K562 (cell line): ENCODE data around the gene AP2M1. TPM values are rescaled to one million over a fixed set of nuclear protein-coding genes. Genes with fewer than 3 reads are reported as not detected.

Experiments used
- ATAC-seq: fragments of 200-7000 bp; cut with Tn5 transposase; 3 replicates; pipeline ENCODE4 v1.9.1; 2020; ENCODE audit warnings: moderate library complexity
- BruUV-seq: library from RNA; stranded (reverse); fragments of 400-500 nt; replicated peaks from 2 replicates; lab custom pipeline; 2021; lab: Mats Ljungman, UMichigan
- CTCF ChIA-PET: fragments of 300-600 bp; formaldehyde crosslinking; extraction: SDS; loops from one replicate; lab custom pipeline; 2021; ENCODE audit warnings: low intra/inter-chr PET ratio; lab: Yijun Ruan, JAX
- POLR2A ChIA-PET: fragments of 300-600, 350-650 bp; sonication (Branson Sonifier 250); formaldehyde crosslinking; extraction: SDS; loops from one replicate; lab custom pipeline; 2021; ENCODE audit warnings: antibody characterized with exemption, inconsistent platforms; lab: Yijun Ruan, JAX
- DNase-seq, 4 experiments: peaks; one replicate each; pipeline versions ENCODE4 v3.0.0 to v3.0.0-alpha.2; 2011 to 2018; ENCODE audit warnings: low spot score in 3 of 4, mixed read lengths in 3 of 4; ENCODE audit errors: extremely low read depth in 1 of 4
- FAIRE-seq: peaks from 2 replicates; lab custom pipeline; 2011; peaks lifted over from hg19 to GRCh38; lab: Jason Lieb, UNC
- H2AFZ ChIP-seq: 2 replicates; pipeline ENCODE4 v1.6.0; 2011; ENCODE audit warnings: low read depth, low read length, control low read depth, inconsistent platforms
- H3K27ac ChIP-seq: fragments of 200-600 bp; 3 replicates; pipeline ENCODE4 v1.8.0; 2011; ENCODE audit warnings: low read depth, mild to moderate bottlenecking, control low read depth, inconsistent platforms, low read length, moderate library complexity, mixed read lengths; ENCODE audit errors: extremely low read depth
- H3K27me3 ChIP-seq, 2 experiments: fragments of 300-600 bp in 1 of 2; 2 replicates in 1 of 2; 3 replicates in 1 of 2; pipeline versions ENCODE4 v1.6.0 to v1.8.0; 2011; ENCODE audit warnings: inconsistent platforms in 2 of 2, low read length in 2 of 2, mild to moderate bottlenecking in 1 of 2, mixed read lengths in 1 of 2, moderate library complexity in 1 of 2; ENCODE audit not compliant: control insufficient read depth in 2 of 2, insufficient read depth in 2 of 2
- H3K36me3 ChIP-seq: fragments of 300-600 bp; 3 replicates; pipeline ENCODE4 v1.8.0; 2011; ENCODE audit warnings: mild to moderate bottlenecking, low read length, inconsistent platforms; ENCODE audit not compliant: control insufficient read depth, insufficient read depth
- H3K4me1 ChIP-seq, 2 experiments: fragments of 200-600 bp in 1 of 2; replicated peaks in 1 of 2; 2 replicates in 1 of 2; 3 replicates in 1 of 2; pipeline versions ENCODE4 v1.5.1 to v1.8.0; 2011; ENCODE audit warnings: inconsistent platforms in 2 of 2, low read length in 2 of 2, mild to moderate bottlenecking in 1 of 2, mixed read lengths in 1 of 2, moderate library complexity in 1 of 2; ENCODE audit not compliant: control insufficient read depth in 2 of 2, insufficient read depth in 2 of 2
- H3K4me2 ChIP-seq: 2 replicates; pipeline ENCODE4 v1.6.1; 2011; ENCODE audit warnings: low read length, control low read depth, inconsistent platforms, mixed read lengths; ENCODE audit not compliant: insufficient read depth
- H3K4me3 ChIP-seq: fragments of 200-600 bp; sonication (generic), shearing (Covaris generic); 2 replicates; pipeline ENCODE4 v1.5.1; 2016; ENCODE audit warnings: control low read depth, inconsistent platforms
- H3K79me2 ChIP-seq: fragments of 200-600 bp; 3 replicates; pipeline ENCODE4 v1.8.0; 2011; ENCODE audit warnings: low read length, inconsistent platforms; ENCODE audit not compliant: control insufficient read depth, insufficient read depth
- H3K9ac ChIP-seq, 2 experiments: 2 replicates each; pipeline versions ENCODE4 v1.6.0 to v1.6.1; 2011; ENCODE audit warnings: low read depth in 2 of 2, low read length in 2 of 2, control low read depth in 1 of 2, inconsistent platforms in 1 of 2, mild to moderate bottlenecking in 1 of 2, mixed read lengths in 1 of 2; ENCODE audit not compliant: insufficient read depth in 1 of 2
- H3K9me1 ChIP-seq: one replicate; pipeline ENCODE4 v1.6.0; 2011; ENCODE audit warnings: inconsistent platforms, mild to moderate bottlenecking, low read length, moderate library complexity; ENCODE audit not compliant: control insufficient read depth, insufficient read depth
- H3K9me3 ChIP-seq: replicated peaks from 2 replicates; pipeline ENCODE4 v1.5.1; 2011; ENCODE audit warnings: low read depth, low read length, inconsistent platforms; ENCODE audit not compliant: control insufficient read depth, insufficient read depth
- H4K20me1 ChIP-seq: replicated peaks from 2 replicates; pipeline ENCODE4 v1.6.1; 2011; ENCODE audit warnings: low read length, inconsistent platforms, mixed read lengths; ENCODE audit not compliant: control insufficient read depth, insufficient read depth
- KAT2B ChIP-seq: IDR thresholded peaks from one replicate; pipeline ENCODE4 v1.6.1; 2012; ENCODE audit warnings: low read depth, mild to moderate bottlenecking, control low read depth, inconsistent platforms, low read length, moderate library complexity
- KDM5B ChIP-seq: fragments of 200-600 bp; sonication (generic); IDR thresholded peaks from 2 replicates; pipeline ENCODE4 v1.6.1; 2012; ENCODE audit warnings: low read depth, mild to moderate bottlenecking, moderate library complexity, low read length, control low read depth, inconsistent platforms; ENCODE audit not compliant: insufficient replicate concordance
- NR2C2 ChIP-seq, 2 experiments: fragments of 200-800 bp in 1 of 2; sonication (Bioruptor generic) in 1 of 2; sonication (generic) in 1 of 2; formaldehyde crosslinking in 1 of 2; IDR thresholded peaks; 2 replicates each; pipeline versions ENCODE4 v1.6.1 to v1.8.0; 2016 to 2022; ENCODE audit warnings: mild to moderate bottlenecking in 1 of 2, missing compliant biosample characterization in 1 of 2, missing genetic modification characterization in 1 of 2, missing genetic modification reagents in 1 of 2
- POU5F1 ChIP-seq: fragments of 150-350 bp; IDR thresholded peaks from 2 replicates; pipeline ENCODE4 v1.6.1; 2014; ENCODE audit warnings: borderline replicate concordance, low read length, low read depth, mild to moderate bottlenecking; ENCODE audit not compliant: partially characterized antibody
- SMARCA4 ChIP-seq: fragments of 450-650 bp; IDR thresholded peaks from 2 replicates; pipeline ENCODE4 v1.6.1; 2016
- ZNF586 ChIP-seq: fragments of 450-650 bp; formaldehyde crosslinking; conservative IDR thresholded peaks from 2 replicates; pipeline ENCODE4 v1.4.0; 2020; ENCODE audit warnings: mild to moderate bottlenecking, moderate library complexity
- WGBS: fragments of 100-300 bp; shearing (Covaris generic); methylation state at CpG from one replicate; pipeline ENCODE4 v1.1.6; 2016; ENCODE audit warnings: low coverage, mixed read lengths; ENCODE audit not compliant: insufficient coverage; ENCODE audit errors: missing lambda C conversion rate; 5-methylcytosine and 5-hydroxymethylcytosine counted together
- in situ Hi-C: fragments of 300-500 bp; cut with MboI; formaldehyde crosslinking; loops from 4 replicates; pipeline ENCODE4 v1.15.0; 2018; ENCODE audit warnings: inconsistent platforms, mixed read lengths
- intact Hi-C: fragments of 100-400 bp; cut with micrococcal nuclease; formaldehyde crosslinking; loops from 2 replicates; pipeline ENCODE4 v1.14.2; 2022
- polyA plus RNA-seq, 8 experiments: library from polyadenylated mRNA; depleted of rRNA in 4 of 8; stranded (reverse) in 5 of 8; unstranded in 3 of 8; fragments of >200 nt; fragmentation: Nextera tagmentation in 2 of 8; fragmentation: Illumina TruSeq in 1 of 8; extraction: Ambion mirVana in 2 of 8; extraction: Trizol in 1 of 8; gene quantifications; 2 replicates each; pipeline versions ENCODE4 v1.2.1 to v1.2.3, GENCODE V29; 2011 to 2014; ENCODE audit warnings: inconsistent platforms in 1 of 8, missing spikeins in 1 of 8
- total RNA-seq, 7 experiments: library from RNA; depleted of rRNA in 6 of 7; stranded (reverse); fragments of >200 nt in 6 of 7; fragmentation: Illumina TruSeq in 2 of 7; extraction: Trizol in 2 of 7; gene quantifications; 2 replicates each; pipeline versions ENCODE4 v1.2.1 to v1.2.3, GENCODE V29; 2011 to 2021; ENCODE audit warnings: low replicate concordance in 1 of 7
- TF ChIP-seq, protein P1 (sequence below): sonication (generic); formaldehyde crosslinking; IDR thresholded peaks from 2 replicates; pipeline ENCODE4 v1.8.0; 2023; ENCODE audit warnings: mild to moderate bottlenecking, missing genetic modification reagents
- TF ChIP-seq, protein P2 (sequence below): fragments of 250-450 bp; sonication (Bioruptor Pico); IDR thresholded peaks from 2 replicates; pipeline ENCODE4 v1.5.0; 2020; ENCODE audit warnings: mild to moderate bottlenecking, borderline replicate concordance
- TF ChIP-seq, protein P3 (sequence below): IDR thresholded peaks from 3 replicates; pipeline ENCODE4 v1.6.1; 2011; ENCODE audit warnings: borderline replicate concordance, mild to moderate bottlenecking; ENCODE audit not compliant: insufficient read length, insufficient read depth
- TF ChIP-seq, protein P4 (sequence below): fragments of 450-650 bp; IDR thresholded peaks from 2 replicates; pipeline ENCODE4 v1.6.1; 2016; ENCODE audit warnings: low read depth, mild to moderate bottlenecking, moderate library complexity

AP2M1 gene
- total and polyA plus RNA-seq, 9 of the 15 experiments (the other 6 are each of a cell fraction or from before 2014, with no cell fraction given): 118 to 505 (median 296) TPM

DNA sequence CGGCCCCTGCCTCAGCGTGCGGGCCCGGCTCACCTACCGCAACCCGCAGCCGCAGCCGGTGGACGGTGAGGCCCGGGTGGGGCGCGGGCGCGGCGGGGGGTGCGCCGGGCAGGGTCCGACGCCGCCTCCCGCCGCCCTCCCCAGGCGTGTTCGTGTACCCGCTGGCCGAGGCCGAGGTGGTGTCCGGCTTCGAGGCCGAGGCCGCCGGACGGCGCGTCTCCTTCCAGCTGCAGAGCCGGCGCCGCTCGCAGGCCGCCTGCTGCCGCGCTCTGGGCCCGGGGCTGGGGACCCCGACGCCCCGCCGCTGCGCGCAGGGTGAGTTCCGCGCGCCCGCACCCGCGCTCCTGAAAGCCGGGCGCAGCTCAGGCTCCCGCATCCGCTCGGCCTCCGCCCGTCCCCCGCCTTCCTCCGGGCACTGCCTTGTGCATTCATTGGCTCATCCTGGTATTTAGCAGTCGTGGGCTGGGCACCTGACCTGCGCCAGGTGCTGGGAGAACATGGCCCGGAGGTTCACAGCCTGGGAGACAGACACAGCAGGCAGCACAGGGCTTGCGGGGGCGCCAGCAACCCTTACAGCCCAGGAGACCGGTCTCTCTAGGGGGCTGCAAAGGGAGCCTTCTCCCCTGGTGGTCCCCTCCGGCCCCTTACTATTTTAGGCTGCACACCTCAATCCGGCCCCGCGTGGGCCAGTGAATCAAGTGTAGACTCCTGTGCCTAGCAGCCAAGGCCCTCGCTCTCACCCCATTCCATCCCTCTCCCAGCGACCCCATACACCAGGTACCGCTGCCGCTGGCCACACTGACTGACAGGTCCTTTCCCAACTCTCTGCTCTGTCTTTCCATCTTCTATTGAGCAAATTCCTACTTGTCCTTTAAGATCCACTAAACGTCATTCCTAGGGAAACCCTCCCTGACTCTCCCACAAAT, 56.2 kb downstream of the AP2M1 start:
- Histone ChIP-seq H3K27me3 (peaks cover 44 to 69% of the 10 kb centered on the region in 2 experiments), H3K9me3 (no peaks in the 10 kb centered on the region), H3K27ac (no peak overlapping the region), H3K36me3 (no peaks in the 10 kb centered on the region), H2AFZ (no peak overlapping the region), H3K4me1 (peaks cover 0 to 33% of the 10 kb centered on the region in 2 experiments; a peak in 3 of 5 replicates), H3K9ac (no peak overlapping the region), H3K4me3 (no peak overlapping the region), H3K9me1 (no peaks in the 10 kb centered on the region), H3K4me2 (no peak overlapping the region), H4K20me1 (peaks cover 15% of the 10 kb centered on the region), H3K79me2 (no peaks in the 10 kb centered on the region)
- DNase-seq (no peak), FAIRE-seq (no peak), ATAC-seq (no peak)
- WGBS: 39% methylated on average over 13 of the region's 79 CpGs
- intact Hi-C loops (no loop called here), in situ Hi-C loops (no loop called here)
- CTCF ChIA-PET: no interaction called here
- no TSS peak for BruUV-seq
- POLR2A ChIA-PET: interaction anchor here (0.6 to 1.7 kb wide), 3 partner anchors 9 to 519 kb away, joined by 3 to 6 read pairs (median 3); no protein-coding TSS in a partner anchor
- TF ChIP-seq KAT2B (no peak), SMARCA4 (no peak), ZNF586 (CRISPR knock-in tag) (no peak), KDM5B (no peak), NR2C2 (CRISPR knock-in tag; IDR thresholded peaks at IDR 0.05) (no peak), NR2C2 (tag; IDR thresholded peaks at IDR 0.05) (no peak), POU5F1 (no peak)
- TF ChIP-seq, protein P1, sequence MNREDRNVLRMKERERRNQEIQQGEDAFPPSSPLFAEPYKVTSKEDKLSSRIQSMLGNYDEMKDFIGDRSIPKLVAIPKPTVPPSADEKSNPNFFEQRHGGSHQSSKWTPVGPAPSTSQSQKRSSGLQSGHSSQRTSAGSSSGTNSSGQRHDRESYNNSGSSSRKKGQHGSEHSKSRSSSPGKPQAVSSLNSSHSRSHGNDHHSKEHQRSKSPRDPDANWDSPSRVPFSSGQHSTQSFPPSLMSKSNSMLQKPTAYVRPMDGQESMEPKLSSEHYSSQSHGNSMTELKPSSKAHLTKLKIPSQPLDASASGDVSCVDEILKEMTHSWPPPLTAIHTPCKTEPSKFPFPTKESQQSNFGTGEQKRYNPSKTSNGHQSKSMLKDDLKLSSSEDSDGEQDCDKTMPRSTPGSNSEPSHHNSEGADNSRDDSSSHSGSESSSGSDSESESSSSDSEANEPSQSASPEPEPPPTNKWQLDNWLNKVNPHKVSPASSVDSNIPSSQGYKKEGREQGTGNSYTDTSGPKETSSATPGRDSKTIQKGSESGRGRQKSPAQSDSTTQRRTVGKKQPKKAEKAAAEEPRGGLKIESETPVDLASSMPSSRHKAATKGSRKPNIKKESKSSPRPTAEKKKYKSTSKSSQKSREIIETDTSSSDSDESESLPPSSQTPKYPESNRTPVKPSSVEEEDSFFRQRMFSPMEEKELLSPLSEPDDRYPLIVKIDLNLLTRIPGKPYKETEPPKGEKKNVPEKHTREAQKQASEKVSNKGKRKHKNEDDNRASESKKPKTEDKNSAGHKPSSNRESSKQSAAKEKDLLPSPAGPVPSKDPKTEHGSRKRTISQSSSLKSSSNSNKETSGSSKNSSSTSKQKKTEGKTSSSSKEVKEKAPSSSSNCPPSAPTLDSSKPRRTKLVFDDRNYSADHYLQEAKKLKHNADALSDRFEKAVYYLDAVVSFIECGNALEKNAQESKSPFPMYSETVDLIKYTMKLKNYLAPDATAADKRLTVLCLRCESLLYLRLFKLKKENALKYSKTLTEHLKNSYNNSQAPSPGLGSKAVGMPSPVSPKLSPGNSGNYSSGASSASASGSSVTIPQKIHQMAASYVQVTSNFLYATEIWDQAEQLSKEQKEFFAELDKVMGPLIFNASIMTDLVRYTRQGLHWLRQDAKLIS (CRISPR knock-in tag): no peak
- TF ChIP-seq, protein P2, sequence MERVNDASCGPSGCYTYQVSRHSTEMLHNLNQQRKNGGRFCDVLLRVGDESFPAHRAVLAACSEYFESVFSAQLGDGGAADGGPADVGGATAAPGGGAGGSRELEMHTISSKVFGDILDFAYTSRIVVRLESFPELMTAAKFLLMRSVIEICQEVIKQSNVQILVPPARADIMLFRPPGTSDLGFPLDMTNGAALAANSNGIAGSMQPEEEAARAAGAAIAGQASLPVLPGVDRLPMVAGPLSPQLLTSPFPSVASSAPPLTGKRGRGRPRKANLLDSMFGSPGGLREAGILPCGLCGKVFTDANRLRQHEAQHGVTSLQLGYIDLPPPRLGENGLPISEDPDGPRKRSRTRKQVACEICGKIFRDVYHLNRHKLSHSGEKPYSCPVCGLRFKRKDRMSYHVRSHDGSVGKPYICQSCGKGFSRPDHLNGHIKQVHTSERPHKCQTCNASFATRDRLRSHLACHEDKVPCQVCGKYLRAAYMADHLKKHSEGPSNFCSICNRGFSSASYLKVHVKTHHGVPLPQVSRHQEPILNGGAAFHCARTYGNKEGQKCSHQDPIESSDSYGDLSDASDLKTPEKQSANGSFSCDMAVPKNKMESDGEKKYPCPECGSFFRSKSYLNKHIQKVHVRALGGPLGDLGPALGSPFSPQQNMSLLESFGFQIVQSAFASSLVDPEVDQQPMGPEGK (CRISPR knock-in tag): no peak
- TF ChIP-seq, protein P3, sequence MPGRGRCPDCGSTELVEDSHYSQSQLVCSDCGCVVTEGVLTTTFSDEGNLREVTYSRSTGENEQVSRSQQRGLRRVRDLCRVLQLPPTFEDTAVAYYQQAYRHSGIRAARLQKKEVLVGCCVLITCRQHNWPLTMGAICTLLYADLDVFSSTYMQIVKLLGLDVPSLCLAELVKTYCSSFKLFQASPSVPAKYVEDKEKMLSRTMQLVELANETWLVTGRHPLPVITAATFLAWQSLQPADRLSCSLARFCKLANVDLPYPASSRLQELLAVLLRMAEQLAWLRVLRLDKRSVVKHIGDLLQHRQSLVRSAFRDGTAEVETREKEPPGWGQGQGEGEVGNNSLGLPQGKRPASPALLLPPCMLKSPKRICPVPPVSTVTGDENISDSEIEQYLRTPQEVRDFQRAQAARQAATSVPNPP: no peak
- TF ChIP-seq, protein P4, sequence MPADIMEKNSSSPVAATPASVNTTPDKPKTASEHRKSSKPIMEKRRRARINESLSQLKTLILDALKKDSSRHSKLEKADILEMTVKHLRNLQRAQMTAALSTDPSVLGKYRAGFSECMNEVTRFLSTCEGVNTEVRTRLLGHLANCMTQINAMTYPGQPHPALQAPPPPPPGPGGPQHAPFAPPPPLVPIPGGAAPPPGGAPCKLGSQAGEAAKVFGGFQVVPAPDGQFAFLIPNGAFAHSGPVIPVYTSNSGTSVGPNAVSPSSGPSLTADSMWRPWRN: no peak
